ENCODE data around the gene CASP8.
"Not testable (repeated sequence)": the region's sequence is repeated elsewhere in the genome, so short reads cannot be mapped to it uniquely, and the experiment has no call there.

Gene CASP8

DNA sequence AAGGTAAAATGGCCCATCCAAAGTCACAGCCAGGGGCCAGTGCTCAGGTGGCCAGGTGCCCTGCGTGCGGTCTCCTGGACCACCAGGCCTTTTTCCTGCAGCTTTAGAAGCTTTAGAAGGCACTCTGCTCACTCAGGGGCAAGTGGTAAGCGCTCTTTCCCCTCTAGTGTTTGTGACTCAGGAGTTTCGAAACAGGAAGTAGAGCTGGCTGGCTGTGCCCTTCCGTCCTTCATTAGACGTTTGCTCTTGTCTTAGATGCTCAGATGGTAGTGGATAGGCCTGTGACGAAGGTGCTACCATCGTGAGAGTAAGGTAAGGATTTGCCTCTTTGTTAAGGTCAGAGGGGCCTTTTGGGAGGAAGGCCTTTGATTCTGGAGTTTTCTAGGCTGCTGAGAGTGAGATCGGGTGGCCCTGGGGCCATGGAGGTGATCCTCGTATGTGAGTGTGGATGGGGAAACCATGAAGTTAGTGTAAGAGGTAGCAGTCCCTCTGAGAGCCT is at the start of gene CASP8:
CASP8 (plus strand) TSS at position 235 of the 499 bp plus-strand sequence. CDS start 5,951 bp downstream, outside the sequence.
- no peak for DNase-seq (ENCODE audit: low spot score)

DNA sequence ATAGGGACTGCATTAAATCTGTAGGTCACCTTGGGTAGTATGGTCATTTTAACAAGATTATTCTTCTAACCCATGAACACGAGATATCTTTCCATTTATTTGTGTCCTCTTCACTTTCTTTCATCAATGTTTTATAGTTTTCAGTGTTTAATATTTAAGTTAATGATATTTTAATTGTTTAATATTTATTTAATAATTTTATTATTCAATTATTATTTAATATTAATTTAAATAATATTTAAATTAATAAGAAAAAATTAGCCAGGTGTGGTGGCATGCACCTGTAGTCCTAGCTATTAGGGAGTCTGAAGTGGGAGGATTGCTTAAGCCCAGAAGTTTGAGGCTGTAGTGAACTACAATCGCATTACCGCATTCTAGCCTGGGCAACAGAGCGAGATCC is 44.4 kb upstream of the CASP8 start:
- no peak for DNase-seq (ENCODE audit: low spot score)

DNA sequence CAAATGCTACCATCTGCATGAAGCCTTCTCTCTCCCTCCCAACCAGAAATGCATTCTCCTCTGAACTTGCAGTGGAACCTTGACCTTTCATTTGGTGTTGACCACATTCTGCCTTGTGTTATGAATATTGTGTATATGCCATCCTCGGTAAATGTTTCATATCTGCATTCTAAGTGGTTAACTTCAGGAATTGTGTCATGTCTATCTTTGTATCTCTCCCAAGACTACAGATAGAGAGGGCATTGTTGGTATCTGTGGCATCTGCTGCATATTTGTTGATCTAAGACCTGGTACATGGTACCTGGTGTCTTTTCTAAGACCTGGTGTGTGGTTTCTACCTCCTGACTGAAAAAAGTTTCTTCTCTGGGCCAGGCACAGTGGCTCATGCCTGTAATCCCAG is 43.4 kb upstream of the CASP8 start:
- DNase-seq (ENCODE audit: low spot score), result no peak

DNA sequence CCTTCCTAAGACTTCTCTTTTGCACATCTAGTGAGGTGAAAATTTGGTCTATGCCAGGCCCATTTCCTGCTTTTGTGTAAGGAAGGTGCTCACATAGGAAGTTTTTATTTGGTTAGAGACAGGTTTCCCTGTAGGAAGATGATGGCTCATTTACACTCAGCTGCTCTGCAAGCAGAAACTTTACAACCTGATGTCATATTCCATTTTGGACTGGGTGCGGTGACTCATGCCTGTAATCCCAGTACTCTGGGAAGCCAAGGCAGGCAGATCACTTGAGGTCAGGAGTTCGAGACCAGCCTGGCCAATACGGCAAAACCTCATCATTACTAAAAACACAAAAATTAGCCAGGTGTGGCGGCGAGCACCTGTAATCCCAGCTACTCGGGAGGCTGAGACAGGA is 41.6 kb upstream of the CASP8 start:
- DNase-seq (ENCODE audit: low spot score), result no peak

DNA sequence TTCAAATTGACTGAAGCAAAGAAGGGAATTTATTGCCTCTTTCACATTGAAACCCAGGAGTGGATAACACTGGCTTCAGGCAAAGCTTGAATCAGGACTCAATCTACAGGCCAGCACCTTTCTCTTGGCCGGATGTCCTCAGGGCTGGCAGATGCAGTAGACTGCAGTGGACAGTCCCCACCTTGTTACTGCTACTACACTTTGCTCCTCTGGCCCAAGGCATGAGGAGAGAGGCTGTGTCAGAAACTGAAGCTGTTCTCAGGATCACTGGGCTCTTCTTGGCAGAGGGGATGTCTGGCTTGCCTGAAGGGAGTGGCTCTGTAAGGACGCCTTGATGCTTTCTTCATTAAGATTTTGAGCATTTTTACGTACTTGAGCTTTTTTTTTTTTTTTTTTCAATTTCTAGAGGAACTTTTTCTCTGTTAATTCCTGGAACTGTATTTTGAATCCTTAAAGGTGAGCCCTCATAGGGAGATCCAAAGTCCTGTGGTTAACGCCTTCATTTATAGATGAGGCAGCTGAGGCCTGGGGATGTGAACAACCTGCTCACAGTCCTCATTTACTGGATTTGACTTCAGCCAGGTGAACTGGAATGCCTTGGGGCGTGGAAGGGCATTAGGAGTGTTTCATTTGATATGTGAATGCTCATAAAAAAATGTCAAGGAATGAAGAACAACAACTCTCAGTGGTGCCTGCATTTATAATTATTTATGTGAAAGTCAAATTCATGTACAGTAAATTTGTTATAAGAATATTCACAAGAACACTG is 40.8 kb upstream of the CASP8 start:
- no peak for DNase-seq (ENCODE audit: low spot score)

DNA sequence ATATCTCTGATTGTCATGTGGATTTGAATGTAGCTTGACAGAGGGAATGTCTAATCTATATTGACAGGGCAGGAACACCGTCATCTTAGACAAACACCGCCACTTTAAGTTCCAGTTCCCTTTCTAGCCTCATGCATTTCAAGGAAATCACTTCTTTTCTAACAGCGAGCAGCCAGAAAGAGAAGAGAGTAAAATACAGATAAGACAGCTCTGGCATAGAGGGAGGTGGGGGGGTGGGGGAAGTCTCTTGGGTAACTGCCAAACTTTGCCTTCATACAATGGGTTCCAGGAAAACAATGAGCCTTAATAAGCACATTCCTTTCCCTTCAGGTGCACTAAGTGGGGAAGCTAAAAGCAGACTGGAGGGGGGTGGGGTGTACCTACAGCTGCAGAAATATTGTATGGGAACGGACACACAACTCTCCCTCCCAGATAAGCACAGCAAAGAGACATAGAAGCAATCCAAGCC is 40.2 kb upstream of the CASP8 start:
- no peak for DNase-seq (ENCODE audit: low spot score)

DNA sequence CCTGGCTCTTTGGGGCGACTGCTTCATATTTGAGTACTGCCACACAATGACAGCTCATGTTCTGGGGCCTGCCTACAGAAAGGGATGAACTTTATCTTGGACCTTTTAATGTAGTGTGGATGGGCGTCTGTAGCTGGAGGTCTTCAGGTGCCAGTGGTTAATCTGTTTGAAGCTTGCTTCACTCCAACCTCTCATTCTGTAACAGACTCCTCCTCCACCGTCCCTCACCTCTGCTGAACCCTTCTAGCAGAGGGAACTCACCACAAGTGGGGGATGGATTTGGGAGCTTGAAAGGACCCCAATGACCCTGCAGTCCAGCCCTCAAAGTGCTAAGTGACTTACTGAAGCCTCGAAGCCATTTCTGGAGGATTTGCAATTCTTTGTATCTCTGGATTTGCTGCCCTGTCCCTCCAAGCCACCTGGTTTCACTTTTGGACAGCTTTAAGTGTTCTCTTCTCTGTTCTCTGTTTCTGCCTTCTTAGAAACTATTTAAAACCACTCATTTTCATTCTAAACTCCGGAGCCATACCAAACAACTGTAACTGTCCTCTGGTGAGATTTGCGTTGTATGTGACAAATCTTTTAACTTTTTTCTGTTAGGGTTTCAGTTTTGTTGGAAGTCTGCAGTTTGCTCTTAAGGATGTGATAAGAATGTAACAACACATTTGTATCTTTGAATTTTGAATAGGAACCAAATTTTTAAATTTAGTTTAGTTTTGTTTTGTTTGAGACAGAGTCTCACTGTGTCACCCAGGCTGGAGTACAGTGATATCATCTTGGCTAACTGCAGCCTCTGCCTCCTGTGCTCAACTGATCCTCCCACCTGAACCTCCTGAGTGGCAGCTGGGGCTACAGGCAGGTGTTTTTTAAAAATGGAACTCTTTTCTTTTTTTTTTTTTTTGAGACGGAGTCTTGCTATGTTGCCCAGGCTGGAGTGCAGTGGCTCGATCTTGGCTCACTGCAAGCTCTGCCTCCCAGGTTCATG is 37.0 kb upstream of the CASP8 start:
- no peak for DNase-seq (ENCODE audit: low spot score)

DNA sequence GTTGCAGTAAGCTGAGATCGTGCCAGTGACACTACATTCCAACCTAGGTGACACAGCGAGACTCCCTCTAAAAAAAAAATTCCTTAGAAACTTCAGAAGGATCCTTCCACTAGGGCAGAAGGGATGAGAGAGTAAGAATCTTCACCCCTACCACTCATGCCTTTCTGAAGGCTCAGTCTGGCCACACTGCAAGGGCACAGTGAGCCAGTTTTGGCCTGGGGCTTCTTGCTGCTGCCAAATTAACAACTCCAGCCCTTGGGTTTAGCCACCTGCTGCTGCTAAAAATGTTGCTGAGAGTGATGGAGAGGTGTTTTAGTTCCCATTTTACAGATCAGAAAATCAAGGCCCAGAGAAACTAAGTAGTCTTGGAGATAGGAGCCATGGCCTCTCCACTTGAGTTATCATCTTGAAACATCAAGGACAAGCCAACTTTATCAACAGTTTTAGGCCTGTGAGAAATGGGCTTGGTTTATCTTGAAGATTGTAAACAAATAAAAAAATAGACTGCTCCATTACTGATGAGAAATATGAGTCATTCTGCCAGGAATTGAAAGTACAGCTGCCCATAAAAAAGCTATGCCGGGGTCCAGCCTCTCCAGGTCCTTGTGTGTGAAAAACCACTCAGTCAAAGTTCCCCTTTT is 31.9 kb upstream of the CASP8 start:
- DNase-seq (ENCODE audit: low spot score), result no peak

DNA sequence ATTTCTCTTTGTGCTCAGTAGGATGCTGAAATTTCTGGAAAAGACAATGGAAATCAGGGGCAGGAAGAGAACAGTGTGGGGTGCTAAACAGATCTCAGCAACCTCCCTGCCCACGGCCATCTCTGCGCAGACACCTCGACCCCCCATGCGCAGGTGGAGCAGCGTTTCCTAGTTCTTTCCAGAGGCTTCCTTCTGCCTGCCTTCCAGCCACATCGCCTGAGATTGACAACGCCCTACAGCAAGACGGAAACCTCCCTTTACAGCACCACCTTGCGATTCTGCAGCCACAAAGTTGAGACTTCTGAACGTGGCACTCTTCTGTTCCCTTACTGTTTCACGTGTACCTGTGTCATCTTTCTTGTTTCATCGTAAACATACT is 31.4 kb upstream of the CASP8 start:
- no peak for DNase-seq (ENCODE audit: low spot score)

DNA sequence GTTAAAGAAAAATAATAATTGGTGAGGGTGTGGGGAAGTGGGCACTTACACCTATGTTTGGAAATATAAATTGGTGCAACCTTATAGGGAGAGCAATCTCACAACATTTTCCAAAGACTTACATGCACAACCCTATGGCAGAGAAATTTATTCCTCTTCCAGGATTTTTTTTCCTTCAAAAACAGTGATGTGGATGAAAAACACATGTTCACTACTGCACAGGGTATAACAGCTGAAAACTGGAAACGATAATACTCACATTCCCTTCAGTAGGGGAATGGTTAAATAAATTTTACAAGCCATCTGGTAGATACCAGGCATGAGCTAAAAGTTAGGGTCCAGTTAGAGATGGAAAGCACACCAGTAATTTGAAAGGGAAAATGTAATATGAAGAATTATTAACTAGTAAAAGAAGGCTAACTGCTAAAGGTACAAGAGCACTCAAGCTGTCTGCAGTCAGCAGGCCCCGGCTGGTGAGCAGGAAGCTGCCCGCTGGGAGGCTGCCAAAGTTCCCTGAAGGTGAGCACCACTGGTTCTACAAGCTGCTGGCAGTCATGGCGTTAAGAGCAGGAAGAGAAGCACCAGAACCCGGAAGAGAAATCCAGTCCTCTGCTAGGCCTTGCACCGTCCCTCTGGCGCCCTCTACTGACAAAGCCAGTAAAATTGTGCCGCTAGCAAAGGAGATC is 28.4 kb upstream of the CASP8 start:
- DNase-seq (ENCODE audit: low spot score), result peak; percentile 76

DNA sequence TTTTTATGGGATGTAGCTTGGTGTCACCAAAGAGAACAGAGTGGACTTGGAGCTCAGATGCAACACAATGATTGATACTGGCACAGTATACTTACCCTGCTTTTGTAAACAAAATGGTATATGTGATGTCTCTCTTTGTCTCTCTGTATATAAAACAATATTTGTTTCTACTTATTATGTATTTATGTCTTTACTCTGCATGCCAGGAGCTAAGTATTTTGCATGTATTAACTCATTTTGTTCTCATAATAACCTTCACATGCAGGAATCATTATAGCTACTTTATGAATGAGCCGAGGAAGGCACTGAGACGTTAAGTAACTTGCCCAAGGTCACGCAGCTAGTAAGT is 27.9 kb upstream of the CASP8 start:
- no peak for DNase-seq (ENCODE audit: low spot score)

DNA sequence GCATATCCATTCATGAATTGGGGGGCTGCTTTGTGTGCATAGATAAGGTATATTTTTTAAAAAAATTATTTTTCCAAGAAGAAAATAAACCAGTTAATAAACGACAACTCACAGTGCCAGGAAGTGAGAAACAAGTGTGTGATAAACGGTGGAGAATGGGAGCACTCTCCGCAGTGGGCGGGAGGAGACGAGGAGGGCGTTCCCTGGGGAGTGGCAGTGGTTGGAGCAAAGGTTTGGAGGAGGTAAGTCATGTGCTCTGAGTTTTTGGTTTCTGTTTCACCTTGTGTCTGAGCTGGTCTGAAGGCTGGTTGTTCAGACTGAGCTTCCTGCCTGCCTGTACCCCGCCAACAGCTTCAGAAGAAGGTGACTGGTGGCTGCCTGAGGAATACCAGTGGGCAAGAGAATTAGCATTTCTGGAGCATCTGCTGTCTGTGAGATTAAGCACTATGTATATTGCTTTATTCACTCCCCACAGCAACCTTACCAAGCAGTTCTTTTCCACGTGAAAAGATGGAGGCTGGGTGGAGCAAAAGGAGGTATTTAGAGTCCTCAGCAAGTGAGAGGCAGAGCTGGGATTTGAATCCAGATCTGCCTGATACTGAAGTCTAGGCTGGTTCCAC is 27.0 kb upstream of the CASP8 start:
- DNase-seq (ENCODE audit: low spot score), result peak; percentile 66

DNA sequence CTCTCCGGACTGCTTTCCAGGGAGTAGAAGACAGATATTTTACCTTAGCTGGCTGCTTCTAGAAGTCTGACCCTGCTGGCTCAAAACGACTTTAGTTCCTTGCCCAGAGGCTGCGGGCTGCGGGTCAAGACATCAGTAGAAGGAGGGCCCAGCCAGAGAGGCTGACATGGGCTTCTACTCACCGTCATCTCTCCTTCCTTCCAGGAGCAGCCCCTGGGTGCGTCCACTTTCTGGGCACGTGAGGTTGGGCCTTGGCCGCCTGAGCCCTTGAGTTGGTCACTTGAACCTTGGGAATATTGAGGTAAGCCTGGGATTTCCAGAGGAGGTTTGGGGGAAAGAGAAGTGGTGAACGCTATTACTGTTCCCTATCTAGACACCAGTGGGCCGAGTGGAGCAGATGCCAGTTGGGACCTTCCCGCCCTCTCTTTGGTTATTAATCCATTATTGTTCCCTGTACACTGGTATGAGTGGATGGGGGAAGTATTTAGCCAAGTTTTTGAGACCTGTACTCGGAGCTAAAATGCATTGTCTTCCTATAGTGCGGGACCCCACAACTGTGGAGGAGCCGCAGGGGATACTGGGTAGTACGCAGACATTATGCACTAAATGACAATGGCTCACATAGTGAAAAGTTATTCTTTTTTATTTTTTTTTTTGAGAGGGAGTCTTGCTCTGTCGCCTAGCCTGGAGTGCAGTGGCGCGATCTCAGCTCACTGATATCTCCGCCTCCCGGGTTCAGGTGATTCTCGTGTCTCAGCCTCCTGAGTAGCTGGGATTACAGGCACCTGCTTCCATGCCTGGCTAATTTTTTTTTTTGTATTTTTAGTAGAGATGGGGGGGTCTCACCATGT is 26.3 kb upstream of the CASP8 start:
- DNase-seq (ENCODE audit: low spot score), result no peak

DNA sequence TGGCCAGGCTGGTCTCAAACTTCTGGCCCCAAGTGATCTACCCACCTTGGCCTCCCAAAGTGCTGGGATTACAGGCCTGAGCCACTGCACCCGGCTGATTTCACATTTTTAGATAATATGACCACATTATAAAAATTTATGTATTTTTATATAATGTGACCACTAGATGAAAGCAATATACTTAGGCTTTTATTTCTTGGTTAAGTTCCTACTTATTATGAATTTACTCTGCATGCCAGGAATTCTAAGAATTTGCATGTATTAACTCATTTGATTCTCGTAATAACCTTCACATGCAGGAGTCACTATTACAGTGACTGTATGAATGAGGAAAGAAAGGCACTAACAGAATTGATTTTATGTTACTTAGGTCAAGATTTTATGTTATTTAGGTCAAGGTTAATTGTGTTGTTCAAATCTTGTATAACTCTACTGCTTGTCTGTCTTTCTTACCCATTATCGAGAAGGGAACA is 25.6 kb upstream of the CASP8 start:
- DNase-seq (ENCODE audit: low spot score), result no peak

DNA sequence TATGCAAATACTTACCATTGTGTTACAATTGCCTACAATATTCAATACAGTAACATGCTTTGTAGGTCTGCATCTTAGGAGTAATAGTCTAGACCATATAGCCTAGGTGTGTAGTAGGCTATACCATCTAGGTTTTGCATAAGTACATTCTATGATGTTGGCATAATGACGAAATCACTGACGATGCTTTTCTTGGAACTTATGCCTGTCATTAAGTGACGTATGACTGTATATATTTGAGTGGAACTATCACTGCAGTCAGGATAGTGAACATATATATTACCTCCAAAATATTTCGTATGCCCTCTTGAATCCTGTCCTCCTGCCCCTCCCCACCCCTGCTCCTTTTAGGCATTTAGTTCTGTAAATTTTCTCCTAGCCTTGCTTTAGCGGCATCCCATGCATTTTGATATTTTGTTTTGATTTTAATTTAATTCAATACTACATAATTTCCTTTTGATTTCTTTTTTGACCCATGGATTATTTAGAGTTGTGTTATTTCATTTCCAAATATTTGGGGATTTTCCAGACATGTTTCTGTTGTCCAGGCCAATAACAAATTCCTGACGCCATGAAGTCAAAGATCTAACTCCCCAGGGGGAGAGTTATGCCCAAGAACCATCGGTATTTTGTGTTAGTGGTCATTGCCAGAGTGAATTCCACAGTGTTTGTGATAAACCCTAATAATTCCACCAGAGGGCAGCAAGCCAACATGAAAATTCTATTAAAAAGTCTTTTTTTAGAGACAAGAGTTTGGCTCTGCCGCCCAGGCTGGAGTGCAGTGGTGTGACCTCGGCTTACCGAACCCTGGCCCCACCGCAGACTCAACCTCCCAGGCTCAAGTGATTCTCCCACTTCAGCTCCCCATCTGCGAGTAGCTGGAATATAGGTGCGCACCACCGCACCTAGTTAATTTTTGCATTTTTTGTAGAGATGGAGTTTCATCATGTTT is 24.2 kb upstream of the CASP8 start:
- DNase-seq (ENCODE audit: low spot score), result no peak

DNA sequence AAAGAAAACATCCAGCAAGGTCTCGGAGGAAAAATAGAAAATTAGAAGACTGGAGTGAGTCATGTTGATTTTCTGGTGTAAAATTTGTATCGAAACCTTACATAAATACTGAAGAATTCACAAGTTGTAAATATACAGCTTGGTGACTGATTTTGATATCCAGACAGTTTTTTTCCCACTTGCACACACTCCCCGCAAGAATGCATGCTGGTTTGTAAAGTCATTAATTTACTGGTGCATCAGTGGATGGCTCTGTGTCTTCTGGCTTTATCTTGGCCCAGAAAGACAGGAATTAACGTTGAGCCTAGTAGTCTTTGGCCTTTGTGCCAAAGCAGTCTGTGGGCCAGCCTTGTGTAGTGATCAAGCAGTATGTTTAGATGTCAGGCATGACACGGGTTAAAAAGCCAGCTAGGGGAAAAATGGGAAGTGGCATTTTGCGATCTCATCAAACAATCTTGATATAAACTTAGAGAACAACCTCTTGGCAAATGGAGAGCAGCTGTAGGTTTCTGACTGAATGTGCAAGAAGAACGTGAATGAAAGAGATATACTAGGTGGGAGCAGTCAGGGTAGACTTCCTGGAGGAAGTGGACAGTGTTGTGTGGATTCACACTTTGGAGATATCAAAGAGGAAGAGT is 22.7 kb upstream of the CASP8 start:
- no peak for DNase-seq (ENCODE audit: low spot score)

DNA sequence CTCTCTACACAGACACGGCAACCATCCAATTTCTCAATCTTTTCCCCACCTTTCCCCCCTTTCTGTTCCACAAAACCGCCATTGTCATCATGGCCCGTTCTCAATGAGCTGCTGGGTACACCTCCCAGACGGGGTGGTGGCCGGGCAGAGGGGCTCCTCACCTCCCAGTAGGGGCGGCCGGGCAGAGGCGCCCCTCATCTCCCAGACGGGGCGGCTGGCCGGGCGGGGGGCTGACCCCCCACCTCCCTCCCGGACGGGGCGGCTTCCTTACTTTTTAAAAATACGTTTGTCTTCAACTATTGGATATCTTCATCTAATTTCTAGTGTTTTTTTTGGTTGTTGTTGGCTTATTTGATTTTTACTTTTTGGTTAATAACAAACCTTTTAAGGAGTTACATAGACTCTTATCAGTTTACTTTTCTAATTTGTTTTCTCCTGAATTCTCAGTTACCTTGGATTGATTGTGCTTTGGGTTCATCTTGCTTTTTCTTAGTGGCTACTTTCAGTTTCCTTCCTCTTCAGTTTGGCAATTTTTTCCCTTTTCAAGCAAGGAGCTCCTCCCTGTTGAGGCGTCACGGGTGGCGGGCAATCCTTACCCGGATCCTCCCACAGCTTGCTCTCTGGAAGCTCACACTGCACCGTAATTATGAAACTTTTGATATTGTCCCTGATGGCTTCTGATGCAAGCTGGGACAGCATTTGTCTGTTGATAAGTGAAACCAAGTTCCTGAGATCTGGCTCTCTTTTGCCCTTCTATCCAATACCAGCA is 21.0 kb upstream of the CASP8 start:
- DNase-seq (ENCODE audit: low spot score), result not testable (repeated sequence)

Measured in HuH-7 (cell line).